ENCODE measurements around the gene CP. TPM values are rescaled to one million over a fixed set of nuclear protein-coding genes. Genes with fewer than 3 reads are reported as not detected.

Gene CP
- total RNA-seq, 2 experiments from 2014 or later: not detected

DNA sequence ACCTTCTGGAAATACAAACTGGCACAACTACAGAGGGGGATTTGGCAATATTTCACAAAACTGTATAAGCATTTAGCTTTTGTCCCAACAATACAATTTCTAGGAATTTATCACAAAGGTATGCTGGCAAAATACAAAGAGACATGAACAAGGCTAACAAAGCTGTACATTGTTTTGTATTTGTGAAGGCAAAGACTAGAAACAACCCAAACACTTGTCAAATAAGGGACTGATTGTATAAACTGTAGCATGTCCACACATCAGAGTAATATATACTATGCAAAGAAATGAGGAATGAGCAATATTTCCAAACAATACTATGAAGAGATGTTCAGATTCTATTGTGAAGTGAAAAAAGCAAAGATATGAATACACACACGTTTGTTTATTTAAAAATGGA, 26.4 kb downstream of the CP start:
- Histone ChIP-seq H3K4me3 (ENCODE audit: low read depth, low read length, poor library complexity, severe bottlenecking) (no peak overlapping the region), H3K4me2 (ENCODE audit: low read length) (no peak overlapping the region), H4K20me1 (ENCODE audit: insufficient read depth, low read length) (no peaks in the 10 kb centered on the region), H3K36me3 (ENCODE audit: insufficient read depth, low read length) (no peaks in the 10 kb centered on the region), H3K27ac (ENCODE audit: low read depth, low read length, poor library complexity, severe bottlenecking) (no peak overlapping the region), H2AFZ (ENCODE audit: low read length) (no peak overlapping the region), H3K4me1 (ENCODE audit: insufficient read depth, low read length, poor library complexity, severe bottlenecking) (no peaks in the 10 kb centered on the region), H3K9me2 (ENCODE audit: insufficient read depth, low read length) (no peaks in the 10 kb centered on the region), H3K9me3 (ENCODE audit: low read length) (no peaks in the 10 kb centered on the region), H3K79me2 (ENCODE audit: insufficient read depth, low read depth, low read length) (no peaks in the 10 kb centered on the region)
- ChIA-PET POLR2A (interaction anchor here (0.9 kb wide), 1 partner anchor 10 kb away, joined by 3 read pairs; no protein-coding TSS in a partner anchor), CTCF (ENCODE audit: unreplicated experiment) (no interaction called here)
- no peak for DNase-seq (ENCODE audit: low spot score)
- intact Hi-C loops (cut with micrococcal nuclease; ENCODE audit: unreplicated experiment): no loop called here
- no TSS peak for BruUV-seq (replicated peaks)
- TF ChIP-seq CTCF (conservative IDR thresholded peaks at IDR 0.05; ENCODE audit: low read length) (no peak), EZH2phosphoT487 (IDR thresholded peaks at IDR 0.05; ENCODE audit: borderline replicate concordance, low read depth, low read length) (no peak)

GRCh38 chr3:149188494-149188893, 33.1 kb downstream of the CP start:
- H3K9me3 ChIP-seq (ENCODE audit: low read length): no peaks in the 10 kb centered on the region
- H3K36me3 ChIP-seq (ENCODE audit: insufficient read depth, low read length): no peaks in the 10 kb centered on the region
- DNase-seq (ENCODE audit: low spot score): no peak
- no peak for TF ChIP-seq EZH2phosphoT487 (IDR thresholded peaks at IDR 0.05; ENCODE audit: borderline replicate concordance, low read depth, low read length)
- TF ChIP-seq CTCF (conservative IDR thresholded peaks at IDR 0.05; ENCODE audit: low read length): no peak
- no peaks in the 10 kb centered on the region for H3K79me2 ChIP-seq (ENCODE audit: insufficient read depth, low read depth, low read length)
- H3K4me2 ChIP-seq (ENCODE audit: low read length): no peak overlapping the region
- no peak overlapping the region for H2AFZ ChIP-seq (ENCODE audit: low read length)
- no peaks in the 10 kb centered on the region for H3K9me2 ChIP-seq (ENCODE audit: insufficient read depth, low read length)
- no peaks in the 10 kb centered on the region for H4K20me1 ChIP-seq (ENCODE audit: insufficient read depth, low read length)
- no peak overlapping the region for H3K4me3 ChIP-seq (ENCODE audit: low read depth, low read length, poor library complexity, severe bottlenecking)
- H3K27ac ChIP-seq (ENCODE audit: low read depth, low read length, poor library complexity, severe bottlenecking): no peak overlapping the region
- BruUV-seq (replicated peaks): no TSS peak
- no peaks in the 10 kb centered on the region for H3K4me1 ChIP-seq (ENCODE audit: insufficient read depth, low read length, poor library complexity, severe bottlenecking)
- intact Hi-C loops (cut with micrococcal nuclease; ENCODE audit: unreplicated experiment): no loop called here
- POLR2A ChIA-PET: interaction anchor here (0.5 to 1.2 kb wide), 3 partner anchors 9 to 42 kb away, joined by 3 to 7 read pairs (median 4); no protein-coding TSS in a partner anchor
- CTCF ChIA-PET (ENCODE audit: unreplicated experiment): no interaction called here

GRCh38 chr3:149186721-149187120, 34.9 kb downstream of the CP start:
- POLR2A ChIA-PET: interaction anchor here (0.7 kb wide), 2 partner anchors 41 to 106 kb away, joined by 3 read pairs; no protein-coding TSS in a partner anchor
- Histone ChIP-seq H2AFZ (ENCODE audit: low read length) (no peak overlapping the region), H3K79me2 (ENCODE audit: insufficient read depth, low read depth, low read length) (no peaks in the 10 kb centered on the region), H3K4me3 (ENCODE audit: low read depth, low read length, poor library complexity, severe bottlenecking) (no peak overlapping the region), H3K4me2 (ENCODE audit: low read length) (no peak overlapping the region), H4K20me1 (ENCODE audit: insufficient read depth, low read length) (no peaks in the 10 kb centered on the region), H3K27ac (ENCODE audit: low read depth, low read length, poor library complexity, severe bottlenecking) (no peak overlapping the region), H3K9me3 (ENCODE audit: low read length) (no peaks in the 10 kb centered on the region), H3K4me1 (ENCODE audit: insufficient read depth, low read length, poor library complexity, severe bottlenecking) (no peaks in the 10 kb centered on the region), H3K9me2 (ENCODE audit: insufficient read depth, low read length) (no peaks in the 10 kb centered on the region), H3K36me3 (ENCODE audit: insufficient read depth, low read length) (no peaks in the 10 kb centered on the region)
- intact Hi-C loops (cut with micrococcal nuclease; ENCODE audit: unreplicated experiment): no loop called here
- CTCF ChIA-PET (ENCODE audit: unreplicated experiment): no interaction called here
- no TSS peak for BruUV-seq (replicated peaks)
- no peak for DNase-seq (ENCODE audit: low spot score)
- TF ChIP-seq CTCF (conservative IDR thresholded peaks at IDR 0.05; ENCODE audit: low read length) (no peak), EZH2phosphoT487 (IDR thresholded peaks at IDR 0.05; ENCODE audit: borderline replicate concordance, low read depth, low read length) (no peak)
